GM19240 (cell line): ENCODE data around the gene LEKR1.

Experiments
- DNase-seq: peaks from one replicate; pipeline ENCODE4 v3.0.0; 2011; ENCODE audit warnings: low spot score; ENCODE audit not compliant: insufficient read length

The LEKR1 gene

DNA sequence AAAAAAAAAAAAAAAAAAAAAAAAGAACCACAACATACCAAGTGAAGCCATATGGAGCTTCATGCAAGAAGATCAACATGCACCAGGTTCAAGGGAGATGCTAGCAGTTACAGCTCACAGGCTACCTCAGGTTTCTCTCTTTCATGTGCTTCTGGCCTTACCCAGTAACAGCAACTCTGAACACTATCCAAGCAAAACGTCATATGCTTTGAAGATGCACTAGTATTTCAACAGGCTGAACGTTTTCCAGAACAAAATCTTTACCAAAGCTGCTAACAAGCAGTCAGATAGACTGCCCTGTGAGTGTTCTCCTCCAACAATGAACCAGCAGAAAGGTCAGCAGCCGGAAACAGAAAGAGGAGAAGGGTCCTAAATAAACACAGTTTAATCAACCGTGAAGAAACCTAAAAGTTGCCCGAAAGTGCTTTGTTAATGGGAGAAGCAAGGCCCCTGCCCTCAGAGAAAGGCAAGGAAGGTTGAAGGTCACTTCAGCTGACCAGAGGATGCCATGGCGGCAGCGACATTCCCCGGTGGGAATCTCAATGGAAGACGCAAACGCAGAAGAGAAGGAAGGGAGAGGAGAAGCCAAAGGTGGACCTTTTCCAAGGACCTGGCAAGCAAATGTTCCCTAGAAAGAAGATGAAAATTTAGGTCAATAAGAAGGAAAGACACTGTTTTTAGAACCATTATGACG lies 253.7 kb downstream of the LEKR1 start:
- no peak for DNase-seq

DNA sequence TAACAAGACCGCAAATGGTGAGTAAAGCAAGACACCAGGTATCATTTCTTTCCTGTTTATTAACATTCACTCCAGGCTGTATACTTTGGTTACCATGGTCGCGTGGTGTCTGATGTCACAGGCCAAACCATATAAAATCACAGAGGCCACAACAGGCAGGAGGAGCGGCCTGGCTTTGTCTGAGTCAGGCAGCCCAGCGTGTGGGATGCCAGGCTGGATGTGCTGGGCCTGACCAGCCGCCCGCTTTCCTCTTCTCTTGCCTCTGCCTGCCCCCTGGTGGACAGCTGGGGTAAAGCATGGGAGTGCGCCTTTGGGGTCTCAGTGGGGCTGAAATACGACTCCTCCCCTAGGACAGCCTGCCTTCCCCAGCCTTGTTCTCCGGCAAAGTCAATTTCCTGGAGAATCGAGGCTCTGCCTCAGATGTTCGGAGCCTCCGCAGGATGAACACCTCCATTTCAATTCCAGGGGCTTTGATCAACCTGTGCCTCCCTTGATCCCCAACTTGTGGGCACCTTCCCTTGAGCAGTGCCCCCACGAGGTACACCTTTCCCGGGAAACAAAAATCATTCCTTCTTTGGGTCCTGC lies 255.6 kb downstream of the LEKR1 start:
- DNase-seq, result peak; percentile 59

DNA sequence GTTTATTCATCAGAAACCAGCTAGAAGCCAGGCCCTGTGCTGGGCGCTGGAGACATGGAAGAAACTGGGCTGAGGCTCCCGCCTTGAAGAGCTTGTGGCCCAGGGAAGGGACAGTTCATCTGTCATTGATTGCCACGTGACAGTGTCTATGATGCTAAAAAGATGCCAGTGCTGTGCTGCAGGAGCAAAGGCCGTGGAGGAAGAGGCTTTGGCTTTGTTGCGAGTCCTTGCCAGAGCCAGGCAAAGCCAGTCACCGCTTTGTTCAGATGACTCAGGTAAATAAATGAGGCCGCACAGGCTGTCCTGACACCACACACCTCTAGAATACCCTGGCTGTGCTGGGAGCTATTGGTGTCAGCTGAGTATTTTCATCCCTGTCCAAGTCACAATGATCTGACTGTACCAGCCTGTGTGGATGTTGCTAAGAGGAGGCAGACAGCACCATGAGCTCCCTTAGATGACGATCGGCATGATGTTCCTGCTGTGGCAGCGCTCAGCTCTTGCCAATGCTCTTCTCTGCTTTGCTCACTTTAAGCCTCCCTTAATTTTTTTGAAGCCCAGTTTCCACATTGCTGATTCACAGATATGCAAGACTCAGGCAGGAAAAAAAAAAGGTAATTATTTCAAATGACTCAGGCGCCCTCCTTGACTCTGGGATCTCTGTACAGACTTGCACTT lies 256.3 kb downstream of the LEKR1 start:
- no peak for DNase-seq

DNA sequence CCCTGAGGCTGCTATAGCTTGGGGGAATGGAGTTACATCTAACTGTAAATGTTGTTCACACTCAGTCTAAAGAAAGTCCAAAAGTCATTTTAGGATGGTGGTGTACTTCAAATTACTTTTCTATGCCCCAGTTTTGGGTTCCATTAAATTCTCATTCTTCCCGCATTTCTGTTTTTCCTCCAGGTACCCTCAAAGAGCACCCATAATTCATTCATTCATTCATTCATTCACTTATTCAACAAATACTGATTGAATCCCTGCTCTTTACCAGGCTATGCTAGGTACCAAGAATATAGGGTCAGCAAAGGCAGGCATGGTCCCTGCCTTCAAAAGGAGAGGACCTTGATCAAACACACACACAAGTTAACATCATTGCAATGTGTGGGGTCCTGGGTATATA lies 257.7 kb downstream of the LEKR1 start:
- DNase-seq, result no peak

DNA sequence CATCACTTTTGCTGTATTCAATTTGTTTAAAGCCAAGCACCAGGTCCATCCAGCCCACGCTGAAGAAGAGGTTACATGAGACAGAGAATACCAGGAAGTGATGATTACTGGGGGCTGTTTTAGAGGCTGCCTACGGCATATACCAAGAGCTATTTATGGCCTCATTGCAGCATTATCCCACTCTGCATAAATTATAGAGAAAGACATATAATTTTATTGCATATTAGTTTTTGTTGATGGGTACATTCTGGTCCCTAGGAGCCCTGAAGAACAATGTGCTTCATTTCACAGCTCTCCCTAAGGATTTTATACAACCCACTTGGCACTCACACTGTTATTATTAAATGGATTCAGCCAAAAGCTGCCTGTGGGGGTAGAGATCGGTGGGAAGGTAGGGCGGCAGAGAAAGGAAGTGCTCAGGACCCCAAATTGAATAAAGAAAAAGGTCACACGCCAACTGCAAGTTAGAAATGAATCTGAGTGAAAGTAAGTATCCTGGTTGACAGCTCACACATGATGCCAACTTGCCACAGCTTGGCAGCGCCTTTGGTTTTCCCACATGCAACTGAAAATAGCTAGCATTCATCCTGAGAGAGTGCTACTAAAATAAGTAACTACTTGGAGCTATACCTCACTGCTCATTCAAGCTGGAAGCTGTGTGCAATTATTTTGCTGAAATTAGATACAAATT lies 260.1 kb downstream of the LEKR1 start:
- DNase-seq, result no peak

DNA sequence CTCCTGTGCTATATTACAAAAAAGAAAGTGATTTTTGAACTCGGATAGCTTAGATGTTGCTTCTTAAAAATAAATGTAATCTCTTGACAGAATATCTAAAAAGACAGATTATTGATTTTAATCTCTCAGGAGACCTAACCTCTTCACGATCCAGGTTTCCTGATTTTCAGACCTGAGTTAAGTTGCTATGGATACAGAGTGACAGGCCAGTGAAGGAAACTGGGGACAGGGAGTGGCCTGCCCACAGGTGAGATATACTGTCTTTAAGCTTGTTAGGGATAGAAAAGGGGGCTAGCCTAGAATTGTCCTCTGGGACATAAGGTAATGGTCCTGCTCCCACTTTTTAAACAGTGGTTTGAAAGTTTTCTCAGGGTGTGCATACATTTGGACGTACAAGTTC lies 260.6 kb downstream of the LEKR1 start:
- no peak for DNase-seq

DNA sequence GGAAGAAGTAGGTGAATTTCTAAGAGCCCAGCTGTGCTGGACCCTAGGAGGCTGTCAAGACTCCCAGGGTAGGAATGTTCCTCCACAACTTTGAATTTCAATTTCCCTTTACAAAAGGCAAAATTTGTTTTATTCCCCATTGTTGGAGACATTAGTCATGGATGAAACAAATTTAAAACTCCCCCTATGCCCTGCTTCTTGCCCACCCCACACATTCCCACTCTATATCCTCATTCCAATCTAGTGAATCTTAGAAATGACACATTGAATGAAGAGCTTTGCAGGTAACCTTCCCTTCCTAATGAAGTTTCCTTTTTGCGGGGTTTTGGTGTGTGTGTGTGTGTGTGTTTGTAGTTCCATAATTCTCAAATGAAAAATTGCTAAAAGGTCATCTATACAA lies 261.2 kb downstream of the LEKR1 start:
- no peak for DNase-seq

DNA sequence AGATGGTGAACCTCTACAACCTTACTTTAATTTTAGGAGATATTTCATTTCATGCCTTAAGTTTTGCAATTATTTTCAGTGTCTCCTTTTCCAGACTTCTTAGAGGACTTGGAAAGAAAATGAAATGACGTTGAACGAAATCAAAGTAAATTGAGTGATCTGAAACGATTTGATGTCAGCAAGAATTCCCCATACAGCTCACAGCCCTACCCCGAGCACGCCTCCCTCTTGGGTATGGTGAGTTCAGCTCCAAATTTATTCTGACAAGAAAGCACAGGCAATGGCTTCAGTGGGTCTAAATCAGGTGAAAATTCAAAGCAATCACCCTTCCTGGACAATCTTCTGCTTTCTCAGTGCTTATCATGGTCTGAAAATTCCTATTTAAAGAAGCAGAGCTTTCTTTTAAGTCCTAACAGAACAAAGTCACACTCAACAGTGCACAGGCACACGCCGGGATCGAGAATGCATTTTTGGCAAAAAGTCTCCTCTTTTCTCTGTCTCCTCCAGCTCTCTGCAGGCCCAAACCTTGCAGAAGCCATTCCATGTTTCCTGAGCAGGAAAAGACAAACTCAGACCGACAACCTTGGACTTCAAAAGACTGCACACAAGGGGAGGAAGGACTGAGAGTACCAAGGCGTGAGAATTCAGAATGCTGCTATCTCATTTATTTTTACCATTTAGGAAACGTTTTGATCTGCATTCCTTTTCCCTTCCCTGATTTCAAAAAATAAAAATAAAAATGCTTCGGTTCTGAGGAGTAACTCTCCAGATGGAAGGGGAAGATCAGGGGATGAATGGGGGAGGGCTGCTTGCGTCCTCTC lies 261.8 kb downstream of the LEKR1 start:
- DNase-seq, result no peak

DNA sequence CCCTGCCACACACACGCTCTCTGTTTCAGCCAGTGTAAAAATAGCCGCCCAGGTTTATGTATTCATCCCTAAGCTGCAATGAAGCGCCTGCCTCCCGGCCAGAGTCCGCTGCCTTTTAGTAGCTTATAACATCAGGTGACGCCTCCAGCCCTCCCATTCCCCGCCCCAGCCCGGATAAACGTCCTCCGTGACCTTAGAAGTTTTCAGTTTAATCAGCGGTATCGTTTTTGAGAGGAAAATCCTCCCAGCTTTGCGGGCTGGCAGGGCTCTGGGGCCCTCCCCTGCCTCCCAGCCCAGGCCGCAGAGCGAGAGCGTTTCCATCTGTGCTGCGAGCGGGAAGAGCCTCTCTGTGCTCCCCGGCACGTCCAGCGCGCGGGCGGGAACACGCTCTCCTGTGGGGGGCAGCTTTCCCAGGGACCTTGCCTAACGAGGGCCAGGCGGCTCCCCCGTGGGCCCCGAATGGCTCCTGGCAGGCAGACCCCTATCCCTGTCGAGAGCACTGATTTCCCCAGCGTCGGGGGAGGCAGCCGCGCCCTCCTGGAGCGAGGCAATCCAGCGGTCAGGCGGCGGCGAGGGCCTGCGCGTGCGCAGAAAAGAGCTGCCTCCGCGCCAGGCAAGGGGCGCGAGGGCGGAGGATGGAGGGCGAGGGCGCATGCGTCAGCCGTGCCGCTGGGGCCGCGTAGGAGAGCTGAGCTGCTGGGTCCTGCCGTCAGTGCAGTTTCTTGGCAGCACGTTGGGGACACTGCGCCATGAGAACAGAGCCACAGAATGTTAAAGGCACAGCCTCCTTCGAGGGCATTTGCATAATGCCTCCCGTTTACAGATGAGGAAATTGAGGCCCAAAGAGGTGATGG lies 262.7 kb downstream of the LEKR1 start:
- peak; percentile 73 for DNase-seq

DNA sequence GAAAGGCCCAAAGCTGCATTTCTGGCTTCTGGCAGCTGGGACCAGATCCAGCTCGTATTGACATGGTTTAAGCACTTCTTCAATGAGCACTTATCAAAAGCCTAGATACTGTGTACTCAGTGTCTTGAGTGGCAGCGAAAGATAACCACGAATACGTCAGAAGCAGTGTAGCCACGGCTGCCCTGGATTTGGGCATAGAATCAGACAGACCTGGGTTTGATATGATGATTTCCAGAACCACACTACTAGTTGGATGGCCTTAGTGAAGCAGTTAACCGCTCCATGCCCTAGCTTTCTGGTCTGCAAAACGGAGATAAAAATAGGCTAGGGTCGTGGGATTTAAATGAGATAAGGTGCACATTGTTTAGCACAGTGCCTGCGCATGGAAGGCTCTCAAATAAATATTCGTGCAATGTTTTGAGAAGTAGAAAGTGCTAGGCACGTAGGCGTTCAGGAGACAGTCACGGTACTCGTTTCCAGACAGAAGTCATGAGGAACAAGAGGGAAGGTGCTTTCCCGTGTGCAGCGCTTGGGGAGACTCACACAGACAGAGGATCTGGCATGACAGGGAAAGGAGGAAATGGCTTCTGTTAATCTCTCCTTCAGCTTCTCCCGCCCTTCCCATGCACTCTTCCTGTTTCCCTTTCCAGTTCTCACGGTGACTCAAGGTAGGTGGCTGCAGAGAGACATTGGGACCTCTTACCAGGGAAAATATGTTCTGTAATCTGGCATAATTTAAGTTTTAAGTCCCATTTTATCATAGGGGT lies 263.5 kb downstream of the LEKR1 start:
- DNase-seq, result no peak

DNA sequence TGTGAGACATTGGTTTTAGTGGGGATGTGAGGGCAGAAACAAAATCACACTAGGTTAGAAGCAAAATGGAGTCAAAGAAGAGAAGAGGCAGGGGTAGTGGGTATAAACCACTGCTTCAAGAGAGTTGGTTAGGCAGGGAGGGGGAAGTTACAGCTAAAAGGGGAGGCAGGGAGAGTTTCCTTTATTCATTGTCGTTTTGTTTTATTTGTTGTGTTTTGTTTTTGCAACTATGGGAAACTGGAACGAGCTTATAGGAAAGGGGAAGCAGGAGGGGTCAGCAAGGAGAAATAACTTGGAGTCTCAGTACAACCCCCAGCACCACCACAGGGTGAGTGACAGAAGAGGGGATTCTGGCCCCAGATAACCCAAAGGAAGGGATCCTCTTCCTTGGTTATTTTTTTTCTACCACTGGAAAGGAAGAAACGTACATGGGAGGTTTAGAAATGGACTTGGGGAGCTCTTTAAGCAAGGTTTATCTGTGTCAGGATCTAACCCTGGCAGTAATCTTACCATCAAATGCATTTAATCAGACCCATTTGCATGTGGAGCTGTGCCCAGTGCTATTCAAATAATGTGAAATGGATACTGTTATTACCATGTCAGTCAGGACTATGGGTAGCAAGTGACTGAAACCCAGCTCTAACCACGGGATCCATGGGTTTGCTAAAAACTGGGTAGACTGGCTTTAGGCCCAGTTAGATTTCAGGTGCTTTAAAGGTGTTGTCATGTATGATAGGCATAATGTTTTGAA lies 265.1 kb downstream of the LEKR1 start:
- DNase-seq, result no peak

DNA sequence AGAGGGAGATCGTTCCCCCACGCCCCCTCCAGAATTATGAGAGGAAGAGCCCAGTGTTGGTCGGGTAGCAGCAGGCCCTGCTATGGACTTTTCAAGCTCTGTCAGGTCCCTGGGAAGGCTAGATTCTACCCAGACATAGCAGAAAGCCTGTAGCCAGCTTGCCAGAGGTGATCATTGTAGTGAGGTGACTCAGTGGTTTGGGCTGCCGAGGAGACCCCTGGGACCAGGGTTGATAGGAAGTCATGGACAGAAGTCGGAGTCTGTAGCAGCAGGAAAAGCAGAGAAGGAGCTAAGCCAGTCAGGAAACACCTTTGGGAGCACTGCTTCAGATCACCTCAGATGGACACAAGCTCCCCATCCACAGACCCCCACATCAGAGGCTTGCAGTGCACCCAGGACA lies 266.1 kb downstream of the LEKR1 start:
- DNase-seq, result no peak

DNA sequence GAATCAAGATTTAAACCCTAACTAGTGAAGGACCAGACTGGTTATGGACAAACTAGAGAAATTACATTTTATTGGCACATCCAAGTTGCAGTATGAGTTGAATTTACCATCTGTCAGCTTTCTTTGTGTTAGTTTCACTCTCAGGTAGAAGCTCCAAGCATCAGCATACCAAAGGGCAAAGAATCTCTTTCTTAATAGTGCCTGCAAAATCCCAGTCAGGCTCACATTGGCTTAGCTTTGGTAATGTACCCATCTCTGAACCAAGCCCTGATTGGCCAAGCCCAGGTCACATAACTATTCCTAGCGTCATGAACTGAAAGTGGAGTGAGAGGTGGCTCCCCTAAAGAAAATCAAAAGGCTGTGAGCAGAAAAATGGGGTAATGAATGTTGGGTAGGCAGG lies 266.9 kb downstream of the LEKR1 start:
- DNase-seq, result no peak

DNA sequence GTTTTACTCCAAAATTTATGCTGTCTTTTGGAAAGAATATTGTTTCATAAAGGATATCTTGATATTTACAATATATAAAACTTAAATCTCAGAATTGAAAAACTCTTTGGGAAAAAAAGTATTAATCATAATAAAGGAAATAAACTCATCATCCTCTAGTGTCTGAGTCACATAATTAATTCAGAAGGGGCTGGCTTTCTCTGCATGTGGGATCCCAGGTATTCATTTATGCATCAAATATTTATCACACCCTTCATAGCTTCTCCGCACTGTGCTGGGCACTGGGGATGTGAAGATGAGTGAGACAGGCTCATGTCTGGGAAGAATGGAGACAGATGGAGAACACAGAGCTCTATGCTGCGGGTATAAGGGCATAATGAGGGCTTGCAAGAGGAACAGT lies 268.1 kb downstream of the LEKR1 start:
- DNase-seq, result no peak

DNA sequence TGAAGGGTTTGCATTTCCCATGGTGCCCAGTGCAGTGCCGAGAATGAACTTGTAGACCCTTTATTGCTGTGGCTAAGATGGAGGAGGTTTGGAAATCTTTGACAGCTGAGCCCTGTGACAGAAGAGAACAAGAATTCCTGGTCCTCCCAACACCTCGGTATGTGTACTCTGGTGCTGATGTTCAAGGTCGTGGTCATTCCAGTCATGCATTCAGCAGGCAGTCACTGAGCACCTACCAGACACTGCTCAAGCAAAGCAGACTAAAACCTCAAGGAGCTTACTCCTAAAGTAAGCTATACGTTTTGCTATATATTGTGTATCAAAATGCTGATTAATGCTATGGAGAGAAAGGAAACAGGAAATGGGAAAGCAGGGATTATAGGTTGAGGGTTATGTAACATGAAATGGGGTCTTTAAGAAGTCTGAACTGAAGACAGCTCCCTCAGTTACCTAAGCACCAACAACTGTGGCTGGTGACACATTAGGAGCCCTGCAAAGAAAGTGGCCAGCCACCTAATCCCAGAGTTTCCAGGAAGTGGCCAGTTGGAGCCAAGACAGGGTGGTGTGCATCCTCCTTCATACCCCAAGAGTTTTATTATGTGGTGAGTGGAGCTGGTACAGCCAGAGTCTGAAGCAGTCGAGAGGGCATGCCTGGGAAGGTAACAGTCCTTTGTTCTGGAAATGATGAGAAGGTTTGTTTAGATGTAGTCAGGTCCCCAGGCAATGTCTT lies 268.8 kb downstream of the LEKR1 start:
- no peak for DNase-seq
